HG02973 (cell line): ENCODE measurements around the gene ANO7.

Experiments used
- ATAC-seq: cut with Tn5 transposase; IDR thresholded peaks from one replicate; pipeline ENCODE4 v1.9.1; 2021; ENCODE audit warnings: moderate library complexity; ENCODE audit not compliant: unreplicated experiment

ANO7 gene

GRCh38 chr2:241156971-241157441, 31.5 kb upstream of the ANO7 start:
- ATAC-seq = no peak

GRCh38 chr2:241157841-241158545, 30.5 kb upstream of the ANO7 start:
- no peak for ATAC-seq

- ATAC-seq = no peak
Measured at GRCh38 chr2:241158546-241158900, 30.0 kb upstream of the ANO7 start.

- ATAC-seq = no peak
Measured at GRCh38 chr2:241159116-241159515, 29.4 kb upstream of the ANO7 start.

GRCh38 chr2:241160318-241160717, 28.2 kb upstream of the ANO7 start:
- no peak for ATAC-seq

GRCh38 chr2:241161646-241162281, 26.7 kb upstream of the ANO7 start:
- ATAC-seq = no peak

GRCh38 chr2:241163601-241164118, 24.8 kb upstream of the ANO7 start:
- ATAC-seq = no peak

GRCh38 chr2:241168366-241168765, 20.1 kb upstream of the ANO7 start:
- no peak for ATAC-seq

- no peak for ATAC-seq
Measured at GRCh38 chr2:241173557-241173956, 14.9 kb upstream of the ANO7 start.

GRCh38 chr2:241177526-241178334, 10.7 kb upstream of the ANO7 start:
- no peak for ATAC-seq

- ATAC-seq = no peak
Measured at GRCh38 chr2:241178961-241179360, 9.5 kb upstream of the ANO7 start.

GRCh38 chr2:241179899-241180298, 8.6 kb upstream of the ANO7 start:
- ATAC-seq = no peak

GRCh38 chr2:241180495-241180894, 8.0 kb upstream of the ANO7 start:
- ATAC-seq = no peak

- ATAC-seq = no peak
Measured at GRCh38 chr2:241182126-241182525, 6.4 kb upstream of the ANO7 start.

- no peak for ATAC-seq
Measured at GRCh38 chr2:241182531-241183133, 5.8 kb upstream of the ANO7 start.

- ATAC-seq = no peak
Measured at GRCh38 chr2:241183221-241183620, 5.3 kb upstream of the ANO7 start.

- ATAC-seq = no peak
Measured at GRCh38 chr2:241184901-241185300, 3.6 kb upstream of the ANO7 start.

GRCh38 chr2:241185961-241186360, 2.5 kb upstream of the ANO7 start:
- no peak for ATAC-seq

GRCh38 chr2:241187101-241187917, 1.2 kb upstream of the ANO7 start:
- no peak for ATAC-seq

GRCh38 chr2:241187918-241188234, 601 bp upstream of the ANO7 start:
- ATAC-seq = no peak
